HG02798 (cell line): ENCODE measurements around the gene FAAH.

ENCODE experiments used
- ATAC-seq: cut with Tn5 transposase; IDR thresholded peaks from one replicate; pipeline ENCODE4 v1.9.1; 2021; ENCODE audit warnings: mild to moderate bottlenecking; ENCODE audit not compliant: unreplicated experiment, poor library complexity

The FAAH gene

GRCh38 chr1:46447499-46448108, 53.5 kb downstream of the FAAH start:
- ATAC-seq: no peak

GRCh38 chr1:46448109-46448911, 54.2 kb downstream of the FAAH start:
- no peak for ATAC-seq

- ATAC-seq: no peak
These were observed 55.4 kb downstream of the FAAH start for GRCh38 chr1:46449223-46450159.

GRCh38 chr1:46450160-46450517, 56.0 kb downstream of the FAAH start:
- ATAC-seq: no peak

- no peak for ATAC-seq
These were observed 58.1 kb downstream of the FAAH start for GRCh38 chr1:46451948-46452930.

- no peak for ATAC-seq
These were observed 58.8 kb downstream of the FAAH start for GRCh38 chr1:46452931-46453325.

- ATAC-seq: no peak
These were observed 59.3 kb downstream of the FAAH start for GRCh38 chr1:46453449-46453848.

GRCh38 chr1:46455951-46456350, 61.8 kb downstream of the FAAH start:
- no peak for ATAC-seq

- ATAC-seq: no peak
These were observed 62.4 kb downstream of the FAAH start for GRCh38 chr1:46456411-46456963.

- no peak for ATAC-seq
These were observed 63.1 kb downstream of the FAAH start for GRCh38 chr1:46457178-46457577.

- no peak for ATAC-seq
These were observed 64.1 kb downstream of the FAAH start for GRCh38 chr1:46458190-46458589.

GRCh38 chr1:46458846-46459245, 64.7 kb downstream of the FAAH start:
- no peak for ATAC-seq

- ATAC-seq: no peak
These were observed 65.2 kb downstream of the FAAH start for GRCh38 chr1:46459315-46459714.

GRCh38 chr1:46461017-46461808, 67.1 kb downstream of the FAAH start:
- ATAC-seq: no peak

- ATAC-seq: no peak
These were observed 67.8 kb downstream of the FAAH start for GRCh38 chr1:46461809-46462448.
